ENCODE results near the gene BORCS8.
"Not testable (repeated sequence)": the region's sequence is repeated elsewhere in the genome, so short reads cannot be mapped to it uniquely, and the experiment has no call there.

BORCS8 gene

DNA sequence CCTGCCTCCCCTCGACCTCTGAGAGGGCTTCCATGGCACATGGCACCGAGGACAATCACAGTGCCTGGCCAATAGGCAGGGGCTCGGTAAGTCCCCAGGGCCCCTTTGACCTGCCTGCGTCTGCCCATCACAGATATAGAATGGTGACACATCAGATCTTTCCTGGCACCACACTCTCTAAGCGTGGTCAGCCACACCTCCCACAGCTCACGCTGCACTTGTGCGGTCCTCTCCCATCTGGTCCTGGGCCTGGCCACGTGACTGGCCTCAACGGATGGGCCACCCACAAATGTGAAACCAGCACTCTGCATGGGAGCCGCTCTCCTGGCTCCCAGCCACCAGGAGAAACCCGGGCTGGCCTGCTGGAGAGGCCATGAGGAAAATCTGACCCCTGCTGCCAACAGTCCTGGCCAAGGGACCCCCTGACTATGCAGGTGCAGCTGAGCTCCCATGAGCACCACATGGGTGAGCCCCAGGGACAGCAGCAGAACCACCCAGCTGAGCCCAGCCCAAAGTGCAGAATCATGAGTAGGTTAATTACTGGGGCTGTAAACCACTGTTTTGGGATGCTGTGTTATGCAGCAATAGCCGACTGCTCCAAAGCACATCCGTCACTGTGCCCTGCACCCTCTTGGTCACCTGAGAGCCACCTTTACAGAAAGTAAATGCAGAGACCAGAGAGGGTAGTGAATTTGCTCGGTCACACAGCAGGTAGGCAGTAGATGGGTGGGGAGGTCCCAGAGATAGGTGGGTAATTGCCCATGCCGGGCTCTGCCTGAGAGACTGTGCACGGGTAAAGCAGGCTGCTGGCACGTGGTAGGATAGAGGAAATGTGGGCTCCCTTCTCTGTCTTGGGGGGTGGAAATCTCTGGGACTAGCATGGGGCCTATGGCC, 12.2 kb downstream of the BORCS8 start:
- DNase-seq: no peak

DNA sequence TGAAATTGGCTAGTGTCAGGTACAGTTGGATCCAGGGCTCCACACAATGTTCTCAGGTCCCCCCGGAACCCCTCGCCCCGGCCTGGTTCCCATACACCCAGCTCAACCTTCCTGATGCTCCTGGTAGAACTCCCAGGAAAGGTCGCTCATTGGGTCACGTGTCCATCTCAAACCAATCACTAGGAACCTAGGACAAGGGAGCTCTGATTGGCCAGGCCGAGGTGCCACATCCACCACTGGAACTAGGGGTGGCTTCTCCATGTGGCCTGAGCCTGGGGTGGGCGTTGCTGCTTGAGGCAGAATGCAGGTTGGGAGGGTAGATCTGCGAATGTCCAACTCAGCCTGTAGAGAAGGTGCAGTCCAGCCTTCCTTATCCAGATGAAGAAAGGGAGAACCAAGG, 15.0 kb downstream of the BORCS8 start:
- no peak for DNase-seq

DNA sequence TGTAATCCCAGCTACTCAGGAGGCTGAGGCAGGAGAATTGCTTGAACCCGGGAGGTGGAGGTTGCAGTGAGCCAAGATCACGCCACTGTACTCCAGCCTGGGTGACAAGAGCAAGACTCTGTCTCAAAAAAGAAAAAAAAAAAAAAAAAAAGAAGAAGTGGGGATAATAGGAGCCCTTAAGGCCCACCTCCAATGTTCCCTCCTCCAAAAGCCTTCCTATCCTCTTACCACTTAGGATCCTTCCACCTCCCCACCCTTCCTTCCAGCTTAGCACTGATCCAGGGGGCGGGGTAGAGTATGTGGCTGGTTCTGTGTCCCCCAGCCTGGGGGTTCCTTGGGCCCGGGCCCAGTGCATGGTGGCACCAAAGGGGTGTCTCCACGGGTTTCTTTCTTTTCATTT, 18.7 kb downstream of the BORCS8 start:
- not testable (repeated sequence) for DNase-seq

- no peak for DNase-seq
These were observed 20.0 kb downstream of the BORCS8 start for GRCh38 chr19:19171821-19172532.

DNA sequence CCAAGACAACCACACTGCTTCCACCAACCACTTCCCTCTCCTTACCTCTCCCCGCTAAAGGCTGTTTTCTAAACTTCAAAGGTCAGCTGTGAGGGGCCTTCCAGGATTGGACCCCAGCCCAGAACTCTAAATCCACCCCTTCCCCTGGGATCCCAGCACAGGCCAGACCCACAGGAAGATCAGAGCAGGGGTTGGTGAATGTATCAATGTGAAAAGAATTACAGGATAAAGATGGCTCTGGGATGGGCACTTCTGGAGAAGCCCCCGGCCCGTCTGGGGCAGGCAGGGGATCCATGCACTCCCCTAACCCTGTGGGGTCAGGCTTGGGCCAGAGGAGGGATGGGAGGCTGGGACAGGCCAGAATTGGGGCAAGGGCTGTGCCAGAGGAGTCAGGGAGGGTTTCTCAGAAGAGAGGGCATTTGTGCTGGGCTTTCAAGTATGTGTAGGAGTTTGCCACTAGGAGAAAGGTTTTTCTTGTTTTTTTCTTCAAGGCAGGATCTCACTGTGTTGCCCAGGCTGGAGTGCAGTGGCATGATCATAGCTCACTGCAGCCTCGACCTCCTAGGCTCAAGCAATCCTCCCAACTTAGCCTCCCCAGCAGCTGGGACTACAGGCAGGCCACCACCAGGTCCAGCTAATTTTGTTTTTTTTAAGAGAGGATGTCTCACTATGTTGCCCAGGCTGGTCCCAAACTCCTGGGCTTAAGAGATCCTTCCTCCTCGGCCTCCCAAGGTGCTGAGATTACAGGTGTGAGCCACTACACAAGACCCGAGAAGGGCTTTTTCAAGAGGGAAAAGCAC, 20.9 kb downstream of the BORCS8 start:
- no peak for DNase-seq

DNA sequence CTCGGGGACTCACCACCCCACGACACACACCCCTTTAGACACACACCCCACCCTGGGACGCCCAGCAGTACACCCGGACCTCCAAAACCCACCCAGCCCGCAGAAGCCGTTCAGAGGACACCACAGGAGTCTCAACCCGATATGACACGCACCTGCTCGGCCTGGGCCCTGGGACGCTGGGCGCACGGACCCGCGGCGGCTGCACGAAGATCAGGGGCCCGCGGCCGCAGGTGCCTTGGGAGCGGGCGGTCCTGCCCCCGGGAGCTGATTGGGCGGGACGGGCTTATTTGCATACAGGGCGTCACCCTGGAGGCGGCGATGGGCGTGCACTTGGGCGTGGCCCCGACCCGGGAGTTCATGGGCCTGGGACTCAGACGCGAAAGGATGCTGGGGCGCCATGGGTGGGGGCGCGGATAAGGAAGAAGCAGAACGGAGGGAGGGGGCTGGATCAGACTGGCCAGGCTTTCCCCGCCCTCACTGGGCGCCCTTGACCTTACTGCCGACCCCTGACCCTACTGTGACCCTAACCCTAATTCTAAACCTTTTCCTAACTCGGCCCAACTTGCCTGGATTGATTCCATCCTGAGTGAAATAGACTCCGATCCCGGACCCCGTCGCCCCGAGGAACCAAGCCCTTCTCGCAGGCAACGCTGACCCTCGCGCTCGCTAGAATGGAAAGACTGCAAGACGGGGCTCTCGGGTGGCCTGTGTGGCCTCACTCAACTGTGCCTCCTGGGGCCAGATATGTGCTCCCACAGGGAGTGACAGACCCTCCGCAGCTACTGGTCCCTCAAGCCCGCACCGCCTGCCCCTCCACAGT, 21.7 kb downstream of the BORCS8 start, which contains the start of gene MEF2B:
Gene MEF2B (minus strand): TSS at position 211 of the 820 bp plus-strand sequence. CDS start 19,528 bp downstream, outside the sequence.
- DNase-seq: no peak

- DNase-seq: no peak
These were observed 22.5 kb downstream of the BORCS8 start for GRCh38 chr19:19169236-19170052.

GRCh38 chr19:19167612-19168011, 24.3 kb downstream of the BORCS8 start:
- no peak for DNase-seq

DNA sequence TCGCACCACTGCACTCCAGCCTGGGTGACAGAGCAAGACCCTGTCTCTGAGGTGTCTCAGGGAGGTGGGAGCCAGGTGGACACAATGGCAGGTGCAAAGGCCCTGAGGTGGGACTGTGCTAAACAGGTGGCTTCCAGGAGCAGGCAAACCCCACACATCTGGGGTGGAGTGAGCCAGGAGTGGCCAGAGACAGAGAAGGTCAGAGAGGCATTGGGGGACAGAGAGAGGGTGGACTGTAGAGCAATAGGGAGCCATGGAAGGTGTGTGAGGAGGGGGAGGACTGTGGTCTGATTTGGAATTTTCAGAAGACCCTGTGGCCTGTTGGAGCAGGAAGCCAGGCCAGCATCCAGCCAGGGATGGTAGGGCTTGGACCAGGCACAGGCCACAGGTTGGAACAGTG, 26.6 kb downstream of the BORCS8 start:
- no peak for DNase-seq

DNA sequence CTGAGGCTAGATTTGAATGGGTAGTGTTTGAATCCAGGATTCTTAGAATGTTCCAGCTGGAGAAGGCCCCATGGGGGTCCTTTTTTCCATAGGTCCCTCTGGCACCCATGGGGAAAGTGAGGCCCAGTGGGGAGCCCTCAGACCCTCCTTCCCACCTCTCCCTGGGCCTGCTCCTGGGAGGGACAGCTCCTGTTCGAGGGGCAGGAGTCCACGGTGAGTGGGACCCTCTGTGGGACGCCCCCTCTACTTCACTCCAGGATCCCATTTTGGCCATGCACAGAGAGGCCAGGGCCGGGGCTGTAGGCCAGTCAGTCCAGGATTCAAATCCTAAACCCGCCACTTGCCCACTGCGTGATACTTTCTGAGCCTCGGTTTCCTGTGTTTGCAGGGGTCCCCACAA, 29.5 kb downstream of the BORCS8 start:
- DNase-seq: no peak

GRCh38 chr19:19160461-19161035, 31.4 kb downstream of the BORCS8 start:
- DNase-seq: no peak

DNA sequence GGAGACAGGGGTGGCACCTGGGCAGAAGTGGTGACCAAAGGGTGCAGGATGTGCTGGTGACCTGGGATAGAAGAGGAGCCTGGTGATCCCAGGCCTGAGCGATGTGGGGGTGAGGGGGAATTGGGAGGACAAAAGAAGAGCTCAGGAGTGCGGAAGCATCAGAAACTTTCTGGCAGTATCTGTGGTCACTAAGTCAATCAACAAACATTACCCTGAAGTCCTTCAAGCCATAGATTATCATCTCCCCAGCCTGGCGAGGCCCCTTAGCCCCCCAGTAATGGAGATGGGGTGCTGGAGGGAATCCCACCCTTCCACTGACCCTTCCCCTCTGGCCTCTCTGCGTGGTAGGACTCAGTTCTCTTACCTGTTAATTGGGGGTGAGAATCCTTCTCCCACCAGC, 32.4 kb downstream of the BORCS8 start:
- DNase-seq: no peak

DNA sequence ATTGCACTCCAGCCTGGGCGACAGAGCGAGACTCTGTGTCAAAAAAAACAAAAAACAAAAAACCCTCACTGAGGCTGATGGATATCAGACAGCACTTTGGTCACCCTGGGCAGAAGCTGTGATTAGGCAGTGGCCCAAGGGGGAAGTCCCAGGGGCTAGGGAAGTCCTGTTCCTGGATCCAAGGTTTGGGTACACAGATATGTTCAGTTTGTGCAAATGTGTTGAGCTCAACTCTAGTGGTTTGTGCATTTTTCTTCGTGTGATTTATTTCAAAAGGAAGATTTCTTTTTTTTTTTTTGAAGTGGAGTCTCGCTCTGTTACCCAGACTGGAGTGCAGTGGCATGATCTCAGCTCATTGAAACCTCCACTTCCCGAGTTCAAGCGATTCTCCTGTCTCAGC, 34.1 kb downstream of the BORCS8 start:
- DNase-seq: no peak

DNA sequence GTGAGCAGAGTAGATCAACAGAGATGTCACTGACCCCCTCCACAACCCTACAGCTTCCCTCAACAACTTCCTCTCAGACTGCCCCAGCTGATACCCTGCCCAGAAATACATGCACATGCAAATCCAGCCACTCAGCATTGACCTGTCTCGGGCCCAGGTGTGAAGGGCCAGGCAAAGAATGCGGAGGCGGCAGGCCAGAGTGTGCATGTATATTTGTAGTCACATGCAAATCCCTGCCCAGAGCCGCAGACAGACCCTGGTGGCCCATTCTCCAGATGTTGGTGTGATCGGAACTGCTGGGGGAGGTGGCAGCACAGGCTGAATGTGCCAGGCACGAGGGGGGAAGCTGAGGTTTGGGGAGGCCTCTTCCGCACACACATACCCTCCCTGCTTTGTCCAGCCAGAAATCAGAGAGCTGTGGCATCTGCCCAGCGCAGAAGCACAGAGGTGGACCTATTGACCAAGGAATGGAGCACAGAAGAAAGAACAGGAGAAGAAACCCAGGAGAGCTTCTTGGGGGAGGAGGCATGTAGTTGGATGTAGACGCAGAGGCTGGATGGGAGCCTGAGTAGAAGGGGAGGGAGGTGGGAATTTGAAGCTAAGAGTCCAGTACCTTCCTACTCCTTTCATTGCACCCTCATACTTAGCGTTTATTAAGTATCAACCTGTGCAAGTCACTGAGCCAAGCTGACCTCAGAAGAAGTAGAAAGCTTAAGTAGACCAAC, 36.3 kb downstream of the BORCS8 start:
- no peak for DNase-seq

- no peak for DNase-seq
These were observed 37.0 kb downstream of the BORCS8 start for GRCh38 chr19:19154768-19155494.

GRCh38 chr19:19152668-19153384, 39.1 kb downstream of the BORCS8 start:
- no peak for DNase-seq

DNA sequence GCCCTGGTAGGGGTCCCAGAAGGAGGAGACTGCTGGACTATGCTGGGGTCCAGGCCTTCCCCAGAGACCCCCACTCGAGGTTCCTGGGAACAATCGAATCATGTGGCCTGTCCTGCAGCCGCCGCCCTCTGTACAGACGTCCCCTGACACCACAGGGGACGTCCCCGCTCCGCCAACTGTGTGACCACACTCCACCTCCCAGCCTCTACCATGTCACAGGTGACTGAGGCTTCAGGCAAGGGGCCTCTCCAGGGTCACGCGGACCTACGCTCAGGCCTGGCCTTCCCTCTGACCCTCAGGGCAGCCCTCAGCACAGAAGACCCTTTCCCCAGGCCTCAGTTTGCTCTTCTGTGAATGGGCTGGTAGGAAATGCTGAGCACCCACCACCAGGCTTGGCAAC, 40.5 kb downstream of the BORCS8 start:
- DNase-seq: no peak

- no peak for DNase-seq
These were observed 42.5 kb downstream of the BORCS8 start for GRCh38 chr19:19149435-19149834.

GRCh38 chr19:19148504-19148903, 43.4 kb downstream of the BORCS8 start:
- DNase-seq: not testable (repeated sequence)
